Esophagus (tissue), 2 donors: ENCODE data around the gene SPON1. TPM values are rescaled to one million over a fixed set of nuclear protein-coding genes. Genes with fewer than 3 reads are reported as not detected.

ENCODE experiments used
- H3K27ac ChIP-seq, 2 donors: one replicate each; pipeline ENCODE4 v1.5.1; 2013; ENCODE audit warnings: low read depth in 2 of 2, mild to moderate bottlenecking in 2 of 2, inconsistent platforms in 1 of 2, low read length in 1 of 2, moderate library complexity in 1 of 2
- H3K27me3 ChIP-seq, 2 donors: one replicate each; pipeline ENCODE4 v1.6.1; 2013; ENCODE audit warnings: low read length in 2 of 2, control low read depth in 1 of 2, mild to moderate bottlenecking in 1 of 2; ENCODE audit not compliant: insufficient read depth in 2 of 2, control insufficient read depth in 1 of 2
- H3K36me3 ChIP-seq, 2 donors: one replicate each; pipeline ENCODE4 v1.6.1; 2013; ENCODE audit warnings: low read length in 1 of 2; ENCODE audit not compliant: control insufficient read depth in 2 of 2, insufficient read depth in 2 of 2
- H3K4me1 ChIP-seq, 2 donors: one replicate each; pipeline ENCODE4 v1.6.1; 2013; ENCODE audit warnings: low read length in 1 of 2; ENCODE audit not compliant: control insufficient read depth in 2 of 2, insufficient read depth in 2 of 2
- H3K4me3 ChIP-seq, 2 donors: one replicate each; pipeline ENCODE4 v1.5.1; 2013; ENCODE audit warnings: low read length in 2 of 2, mild to moderate bottlenecking in 2 of 2, low read depth in 1 of 2, moderate library complexity in 1 of 2
- H3K9me3 ChIP-seq, 2 donors: one replicate each; pipeline ENCODE4 v1.6.1; 2013; ENCODE audit warnings: mild to moderate bottlenecking in 2 of 2, low read depth in 1 of 2, low read length in 1 of 2, moderate library complexity in 1 of 2; ENCODE audit not compliant: control insufficient read depth in 2 of 2, insufficient read depth in 1 of 2
- WGBS, 2 donors: extraction: QIAGEN DNeasy Blood & Tissue Kit; methylation state at CpG; one replicate each; pipeline ENCODE4 v1.1.7; 2013; 5-methylcytosine and 5-hydroxymethylcytosine counted together
- polyA plus RNA-seq, 2 donors: library from polyadenylated mRNA; stranded (reverse); fragments of 200-250 nt; gene quantifications; one replicate each; pipeline ENCODE4 v1.2.3, GENCODE V29; 2013
- donor health status: healthy with polysubstance abuse.
- donor health status: Bipolar disorder and iron deficiency.

The SPON1 gene
- polyA plus RNA-seq, 2 donors, result 0.75 to 3.0 TPM

DNA sequence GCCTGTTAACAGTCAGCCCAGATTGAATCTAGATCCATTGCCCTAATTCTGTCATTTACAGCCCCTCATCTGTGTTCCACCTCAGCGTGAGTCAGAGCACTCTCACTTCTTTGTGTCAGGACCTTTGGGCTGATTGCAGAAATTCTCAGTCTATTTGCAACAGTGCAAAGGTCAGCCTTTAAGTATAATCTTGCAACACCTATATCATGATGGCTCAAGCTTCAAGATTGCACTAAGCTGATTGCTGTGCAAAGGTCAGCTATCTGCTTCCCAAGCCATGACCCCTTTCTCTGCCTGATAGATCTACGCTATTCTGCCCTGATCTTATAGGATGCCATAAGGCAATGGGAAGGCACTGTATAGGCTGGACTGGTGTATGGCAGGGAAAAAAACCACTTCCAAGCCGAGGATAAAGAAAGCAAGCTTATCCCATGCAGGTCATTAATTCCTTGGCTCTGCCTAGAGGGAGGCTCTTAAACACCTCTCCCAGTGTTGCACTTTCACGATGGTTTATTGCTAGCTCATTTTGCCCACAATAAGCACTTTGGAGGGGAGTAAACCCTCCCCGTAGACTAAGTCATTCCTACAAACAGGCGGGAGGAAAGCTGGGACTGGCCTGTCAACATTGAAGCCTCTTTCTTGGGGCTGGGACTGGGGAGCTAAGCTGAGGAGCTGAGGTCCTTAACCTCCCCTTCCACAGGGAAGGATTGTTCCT, 295.9 kb downstream of the SPON1 start:
- Histone ChIP-seq H3K4me1 (peaks cover 0 to 3% of the 10 kb centered on the region in 2 donors), H3K36me3 (no peaks in the 10 kb centered on the region), H3K9me3 (no peaks in the 10 kb centered on the region), H3K27me3 (no peaks in the 10 kb centered on the region), H3K27ac (no peak overlapping the region), H3K4me3 (no peak overlapping the region)
- 64 to 67% methylated on average over 6 of the region's 6 CpGs for WGBS, 2 donors

- WGBS, 2 donors, result 57 to 64% methylated on average over 38 of the region's 38 CpGs
- Histone ChIP-seq H3K36me3 (no peaks in the 10 kb centered on the region), H3K4me3 (no peak overlapping the region), H3K27me3 (no peaks in the 10 kb centered on the region), H3K4me1 (peaks cover 0 to 3% of the 10 kb centered on the region in 2 donors), H3K27ac (no peak overlapping the region), H3K9me3 (no peaks in the 10 kb centered on the region)
Measured at GRCh38 chr11:14259186-14259784, 296.8 kb downstream of the SPON1 start.

- no peaks in the 10 kb centered on the region for H3K9me3 ChIP-seq
- H3K4me1 ChIP-seq, result peaks cover 0 to 3% of the 10 kb centered on the region in 2 donors
- H3K4me3 ChIP-seq, result no peak overlapping the region
- H3K27ac ChIP-seq, result no peak overlapping the region
- WGBS, 2 donors, result 85 to 97% methylated on average over 1 of the region's 1 CpG
- H3K36me3 ChIP-seq, result no peaks in the 10 kb centered on the region
- no peaks in the 10 kb centered on the region for H3K27me3 ChIP-seq
Measured at GRCh38 chr11:14259878-14260277, 297.4 kb downstream of the SPON1 start.

DNA sequence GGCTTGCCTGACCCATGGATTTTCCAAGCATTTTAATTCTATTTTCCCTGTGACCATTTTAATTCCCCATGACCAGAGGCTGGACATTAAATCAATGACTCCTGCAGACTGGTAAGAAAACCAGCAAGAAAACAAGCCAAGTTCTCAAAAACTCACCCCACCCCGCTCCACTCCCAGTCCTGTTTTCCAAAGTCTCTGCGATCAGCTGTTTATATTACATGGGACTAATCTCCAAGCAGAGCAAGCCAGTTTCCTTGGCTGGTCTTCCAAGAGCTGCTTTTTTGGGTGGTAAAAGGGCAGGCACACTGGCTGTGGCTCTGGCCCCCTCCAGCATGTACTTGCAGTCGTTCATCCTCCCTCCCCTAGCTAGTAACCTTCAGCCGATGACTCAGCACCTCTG, 298.5 kb downstream of the SPON1 start:
- Histone ChIP-seq H3K4me1 (peaks cover 0 to 3% of the 10 kb centered on the region in 2 donors), H3K9me3 (peaks cover 0 to 3% of the 10 kb centered on the region in 2 donors), H3K36me3 (no peaks in the 10 kb centered on the region), H3K27me3 (no peaks in the 10 kb centered on the region), H3K4me3 (no peak overlapping the region), H3K27ac (no peak overlapping the region)
- 69 to 71% methylated on average over 4 of the region's 4 CpGs for WGBS, 2 donors

DNA sequence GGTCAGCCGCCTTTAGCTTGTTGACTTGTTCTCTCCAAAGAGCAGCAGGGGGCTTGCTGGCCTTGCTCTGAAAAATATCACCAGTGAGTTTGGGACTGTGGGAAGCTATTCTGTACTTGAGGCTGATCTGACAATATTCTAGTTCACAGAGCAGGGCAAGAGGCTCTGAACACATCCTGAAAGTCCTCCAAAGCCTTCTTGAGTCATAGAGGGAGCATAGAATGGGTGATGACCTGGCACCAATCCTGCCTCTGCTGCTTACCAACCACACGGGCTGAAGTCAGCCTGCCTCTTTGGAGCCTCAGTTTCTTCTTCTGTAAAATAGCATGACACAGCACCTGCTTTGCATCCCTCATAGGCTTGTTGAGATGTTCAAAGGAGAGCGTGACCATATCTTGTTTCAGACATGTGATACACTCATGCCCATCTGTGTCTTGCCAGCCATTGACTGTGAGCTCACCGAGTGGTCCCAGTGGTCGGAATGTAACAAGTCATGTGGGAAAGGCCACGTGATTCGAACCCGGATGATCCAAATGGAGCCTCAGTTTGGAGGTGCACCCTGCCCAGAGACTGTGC, 299.8 kb downstream of the SPON1 start:
- no peak overlapping the region for H3K27ac ChIP-seq
- H3K9me3 ChIP-seq, result peaks cover 0 to 3% of the 10 kb centered on the region in 2 donors
- peaks cover 0 to 3% of the 10 kb centered on the region in 2 donors for H3K4me1 ChIP-seq
- no peak overlapping the region for H3K4me3 ChIP-seq
- H3K36me3 ChIP-seq, result no peaks in the 10 kb centered on the region
- 88 to 93% methylated on average over 8 of the region's 8 CpGs for WGBS, 2 donors
- no peaks in the 10 kb centered on the region for H3K27me3 ChIP-seq

DNA sequence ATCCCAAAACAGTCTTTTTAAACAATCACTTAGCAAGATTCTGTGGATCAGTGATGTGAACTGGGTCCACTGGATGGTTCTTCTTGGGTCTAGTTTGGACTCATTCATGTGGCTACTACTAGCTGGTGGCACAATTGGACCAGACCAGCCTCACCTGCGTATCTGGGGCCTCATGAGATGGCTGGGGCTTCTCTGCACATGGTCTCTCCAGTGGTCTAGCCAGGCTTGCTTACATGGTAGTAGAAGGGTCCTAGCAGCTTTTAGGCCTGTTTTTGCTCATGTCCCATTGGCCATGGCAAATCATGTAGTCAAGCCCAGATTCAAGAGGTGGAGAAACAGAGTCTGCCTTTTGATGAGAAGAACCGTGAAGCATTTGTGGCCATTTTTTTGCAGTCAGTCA, 302.4 kb downstream of the SPON1 start:
- 95 to 96% methylated on average over 2 of the region's 2 CpGs for WGBS, 2 donors
- Histone ChIP-seq H3K4me3 (no peak overlapping the region), H3K27me3 (no peaks in the 10 kb centered on the region), H3K36me3 (no peaks in the 10 kb centered on the region), H3K9me3 (peaks cover 0 to 3% of the 10 kb centered on the region in 2 donors), H3K27ac (no peak overlapping the region), H3K4me1 (peaks cover 0 to 3% of the 10 kb centered on the region in 2 donors)

- Histone ChIP-seq H3K27me3 (no peaks in the 10 kb centered on the region), H3K36me3 (no peaks in the 10 kb centered on the region), H3K27ac (no peak overlapping the region), H3K9me3 (peaks cover 0 to 3% of the 10 kb centered on the region in 2 donors), H3K4me1 (no peaks in the 10 kb centered on the region), H3K4me3 (no peak overlapping the region)
- WGBS, 2 donors, result 80 to 91% methylated on average over 1 of the region's 1 CpG
Measured at GRCh38 chr11:14266622-14267021, 304.1 kb downstream of the SPON1 start.

DNA sequence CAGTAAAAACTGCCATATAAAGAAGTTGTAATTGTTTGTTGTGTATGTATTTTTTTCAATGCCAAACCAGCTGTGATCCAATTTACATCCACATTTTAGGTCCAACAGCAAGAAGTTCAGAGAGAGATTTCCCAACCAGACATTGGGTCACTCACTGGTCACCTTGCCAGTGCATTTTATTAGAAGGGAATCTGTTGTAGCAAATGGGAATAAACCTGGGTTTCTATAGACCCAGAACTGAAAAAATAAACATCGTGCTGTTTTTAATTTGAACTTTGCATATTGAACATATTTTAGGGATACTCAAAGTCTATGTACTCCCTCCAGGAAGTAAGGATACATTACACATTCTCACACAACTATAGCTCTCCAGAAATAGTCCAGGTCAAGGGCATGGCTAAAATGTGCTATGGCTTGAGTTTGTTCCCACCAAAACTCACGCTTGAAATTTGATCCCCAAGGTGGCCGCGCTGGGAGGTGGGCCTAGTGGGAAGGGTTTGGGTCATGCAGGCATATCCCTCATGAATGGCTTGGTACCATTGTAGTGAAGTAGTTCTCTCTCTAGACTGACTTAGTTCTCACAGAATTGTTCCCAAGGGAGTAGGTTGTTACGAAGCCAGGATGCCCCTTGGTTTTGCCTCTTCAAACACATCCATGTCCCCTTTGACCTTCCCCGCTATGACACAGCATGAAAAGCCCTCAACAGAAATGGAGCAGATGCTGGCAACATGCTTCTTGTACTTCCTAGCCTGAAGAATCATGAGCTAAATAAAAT, 305.5 kb downstream of the SPON1 start:
- Histone ChIP-seq H3K4me1 (no peaks in the 10 kb centered on the region), H3K27ac (no peak overlapping the region), H3K4me3 (no peak overlapping the region), H3K9me3 (peaks cover 0 to 3% of the 10 kb centered on the region in 2 donors), H3K27me3 (no peaks in the 10 kb centered on the region), H3K36me3 (no peaks in the 10 kb centered on the region)
- 87 to 93% methylated on average over 6 of the region's 6 CpGs for WGBS, 2 donors

GRCh38 chr11:14269692-14270573, 307.4 kb downstream of the SPON1 start:
- Histone ChIP-seq H3K27me3 (no peaks in the 10 kb centered on the region), H3K4me1 (no peaks in the 10 kb centered on the region), H3K9me3 (peaks cover 0 to 3% of the 10 kb centered on the region in 2 donors), H3K36me3 (no peaks in the 10 kb centered on the region), H3K27ac (no peak overlapping the region), H3K4me3 (no peak overlapping the region)
- 76 to 81% methylated on average over 5 of the region's 5 CpGs for WGBS, 2 donors
